BJ (cell line): ENCODE data around the gene RBM26. TPM values are rescaled to one million over a fixed set of nuclear protein-coding genes. Genes with fewer than 3 reads are reported as not detected.
A peak's percentile ranks its signal among the peaks of the same experiment; 100 is the strongest.

ENCODE experiments used
- CTCF ChIA-PET: fragments of 350-600 bp; formaldehyde crosslinking; extraction: SDS; loops from one replicate; lab custom pipeline; 2021; ENCODE audit warnings: antibody characterized with exemption, inconsistent platforms; lab: Yijun Ruan, JAX
- POLR2A ChIA-PET: fragments of 300-600 bp; sonication (Branson Sonifier 250); formaldehyde crosslinking; extraction: SDS; loops from one replicate; lab custom pipeline; 2021; ENCODE audit warnings: antibody characterized with exemption; lab: Charles Lee
- DNase-seq: peaks from one replicate; pipeline ENCODE4 v3.0.0-alpha.2; 2011; ENCODE audit warnings: low read depth
- H3K27me3 ChIP-seq: 2 replicates; pipeline ENCODE4 v1.6.0; 2011; ENCODE audit warnings: low read length; ENCODE audit not compliant: control insufficient read depth, insufficient read depth
- H3K36me3 ChIP-seq: 2 replicates; pipeline ENCODE4 v1.5.1; 2011; ENCODE audit warnings: low read length; ENCODE audit not compliant: control insufficient read depth, insufficient read depth
- H3K4me3 ChIP-seq: 2 replicates; pipeline ENCODE4 v1.5.1; 2011; ENCODE audit warnings: low read depth, mild to moderate bottlenecking, control low read depth, low read length
- CTCF ChIP-seq: IDR thresholded peaks from 2 replicates; pipeline ENCODE4 v1.5.1; 2011; ENCODE audit warnings: low read depth, mild to moderate bottlenecking, control low read depth, inconsistent platforms, low read length, moderate library complexity; ENCODE audit not compliant: insufficient read depth
- polyA plus RNA-seq: library from polyadenylated mRNA; depleted of rRNA; stranded (reverse); fragments of >200 nt; gene quantifications from 2 replicates; pipeline ENCODE4 v1.2.3, GENCODE V29; 2011

RBM26 gene
- polyA plus RNA-seq, 1 experiment = 7.9 TPM

DNA sequence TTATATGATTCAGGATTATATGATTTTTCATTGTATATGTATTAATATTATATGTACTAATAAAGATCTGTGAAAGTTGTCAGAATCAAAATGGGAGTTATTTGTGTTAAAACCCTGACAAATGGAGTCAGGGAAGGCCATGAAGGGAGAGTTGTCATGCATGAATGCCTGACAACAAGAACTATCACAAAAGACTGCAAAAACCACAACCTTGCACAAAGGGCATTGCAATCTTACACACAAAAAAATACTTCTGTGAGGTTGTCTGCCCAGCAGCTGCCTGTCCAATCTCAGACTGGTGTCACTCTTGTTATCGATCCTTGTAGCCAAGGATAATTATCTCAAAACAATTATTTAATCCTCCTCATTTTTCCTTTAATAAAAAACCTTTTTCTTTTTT, 21.2 kb upstream of the RBM26 start:
- ChIA-PET CTCF (interaction anchor here (0.6 to 1.8 kb wide), 3 partner anchors 75 to 116 kb away, joined by 3 to 4 read pairs (median 3); no protein-coding TSS in a partner anchor), POLR2A (no interaction called here)
- H3K36me3 ChIP-seq = no peaks in the 10 kb centered on the region
- no peaks in the 10 kb centered on the region for H3K27me3 ChIP-seq
- DNase-seq = no peak
- TF ChIP-seq CTCF = no peak
- no peak overlapping the region for H3K4me3 ChIP-seq

DNA sequence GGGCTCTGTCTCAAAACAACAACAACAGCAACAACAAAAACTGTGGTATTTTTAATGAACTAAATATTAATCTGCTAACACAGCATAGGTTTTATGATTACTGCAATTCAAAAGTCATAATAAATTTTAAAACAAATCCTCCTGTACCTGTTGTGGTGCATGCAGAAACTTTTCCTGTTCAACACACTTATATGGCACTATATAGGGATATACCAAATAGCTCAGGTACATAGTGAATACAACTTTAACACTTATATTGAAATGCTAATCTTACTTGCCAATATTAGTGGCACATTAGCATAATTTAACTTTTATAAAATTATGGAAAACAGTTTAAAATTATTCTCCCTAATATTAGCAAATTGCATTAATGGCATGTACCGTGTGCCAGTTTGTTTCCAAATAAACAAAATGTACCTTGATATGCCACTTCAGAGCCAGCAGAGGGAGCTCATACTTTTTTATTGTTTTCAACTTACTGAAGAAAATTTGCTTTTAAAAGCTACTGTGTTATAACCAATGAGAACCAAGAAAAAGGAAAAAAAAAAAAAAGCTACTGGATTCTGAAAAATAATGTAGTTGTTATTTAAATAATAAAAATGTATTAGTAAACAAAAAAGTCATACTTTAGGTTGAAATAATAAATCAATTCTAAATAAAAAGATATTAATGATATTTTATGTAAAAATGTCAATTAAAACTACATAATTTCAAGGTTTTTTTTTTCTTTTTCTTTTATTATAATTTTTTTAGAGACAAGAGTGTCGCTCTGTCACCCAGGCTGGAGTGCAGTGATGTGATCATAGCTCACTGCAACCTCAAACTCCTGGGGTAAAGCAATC, 18.0 kb upstream of the RBM26 start:
- no peaks in the 10 kb centered on the region for H3K27me3 ChIP-seq
- ChIA-PET CTCF (interaction anchor here (0.7 to 4.0 kb wide), 21 partner anchors 9 to 915 kb away, joined by 3 to 55 read pairs (median 4); partner anchors contain the start of genes NDFIP2 and RBM26), POLR2A (interaction anchor here (0.5 to 0.6 kb wide), 3 partner anchors 61 to 119 kb away, joined by 4 to 10 read pairs (median 8); no protein-coding TSS in a partner anchor)
- peak; percentile 60 for TF ChIP-seq CTCF
- no peak overlapping the region for H3K4me3 ChIP-seq
- no peak for DNase-seq
- H3K36me3 ChIP-seq = no peaks in the 10 kb centered on the region

GRCh38 chr13:79423340-79423739, 17.3 kb upstream of the RBM26 start:
- POLR2A ChIA-PET = no interaction called here
- no peak for DNase-seq
- Histone ChIP-seq H3K27me3 (no peaks in the 10 kb centered on the region), H3K4me3 (no peak overlapping the region), H3K36me3 (no peaks in the 10 kb centered on the region)
- no peak for TF ChIP-seq CTCF
- CTCF ChIA-PET = interaction anchor here (1.2 to 4.0 kb wide), 12 partner anchors 9 to 121 kb away, joined by 3 to 55 read pairs (median 12); partner anchors contain the start of gene NDFIP2

- Histone ChIP-seq H3K4me3 (no peak overlapping the region), H3K27me3 (no peaks in the 10 kb centered on the region), H3K36me3 (no peaks in the 10 kb centered on the region)
- ChIA-PET CTCF (interaction anchor here (0.6 to 2.0 kb wide), 5 partner anchors 14 to 127 kb away, joined by 3 to 4 read pairs (median 3); no protein-coding TSS in a partner anchor), POLR2A (no interaction called here)
- no peak for TF ChIP-seq CTCF
- DNase-seq = no peak
Observed at GRCh38 chr13:79419365-79419764, 13.3 kb upstream of the RBM26 start.

DNA sequence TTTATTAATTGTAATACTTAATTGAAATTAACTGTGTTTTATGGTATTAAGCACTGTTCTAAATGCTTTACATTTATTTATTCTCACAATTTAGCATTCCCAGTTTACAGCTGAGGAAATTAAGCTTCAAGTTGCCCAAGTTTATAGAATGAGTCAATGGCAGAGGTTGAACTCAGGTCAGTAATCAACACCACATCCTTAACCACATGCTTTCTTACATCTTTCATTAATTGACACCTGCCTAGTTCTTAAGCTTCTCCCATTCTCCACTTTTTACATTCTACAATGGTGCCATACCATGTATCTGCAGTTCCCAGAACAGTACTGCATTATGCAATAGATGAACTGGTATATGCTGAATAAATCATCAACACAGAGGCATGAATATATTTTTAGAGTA, 11.7 kb upstream of the RBM26 start:
- ChIA-PET POLR2A (no interaction called here), CTCF (no interaction called here)
- Histone ChIP-seq H3K36me3 (no peaks in the 10 kb centered on the region), H3K27me3 (no peaks in the 10 kb centered on the region), H3K4me3 (no peak overlapping the region)
- DNase-seq = no peak
- no peak for TF ChIP-seq CTCF
